Activated CD4-positive, CD25-positive, alpha-beta regulatory T cell treated with anti-CD3 and anti-CD28 coated beads, Interleukin-2, amount 50 U/mL, for 16 hours (primary cell): Measurements from ENCODE around the gene PPP2R5C.

Experiments
- DNase-seq: peaks from one replicate; pipeline ENCODE4 v3.0.0-alpha.2; 2020; ENCODE audit warnings: low read depth, low spot score

Gene PPP2R5C

DNA sequence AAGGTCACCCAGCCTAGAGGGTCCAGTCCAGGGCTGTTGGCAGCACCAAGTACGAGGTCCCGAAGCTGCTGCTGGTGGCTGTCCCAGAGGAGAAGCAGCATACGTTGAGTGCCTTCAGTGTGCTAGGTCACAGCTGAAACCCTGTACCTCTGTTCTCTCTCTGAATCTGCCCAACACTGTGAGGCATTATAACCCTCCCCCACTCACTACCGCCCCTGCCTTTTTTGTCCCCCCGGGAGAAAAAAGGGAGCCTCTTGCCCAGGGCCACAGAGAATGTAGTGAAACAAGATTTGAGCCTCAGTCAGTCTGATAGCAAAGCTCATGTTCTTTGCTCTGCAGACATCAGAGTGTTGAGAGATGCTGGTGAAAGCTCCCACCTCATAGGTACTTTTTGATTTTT is 53.4 kb downstream of the PPP2R5C start:
- DNase-seq: no peak

GRCh38 chr14:101815994-101816393 is 54.5 kb downstream of the PPP2R5C start:
- DNase-seq: no peak

DNA sequence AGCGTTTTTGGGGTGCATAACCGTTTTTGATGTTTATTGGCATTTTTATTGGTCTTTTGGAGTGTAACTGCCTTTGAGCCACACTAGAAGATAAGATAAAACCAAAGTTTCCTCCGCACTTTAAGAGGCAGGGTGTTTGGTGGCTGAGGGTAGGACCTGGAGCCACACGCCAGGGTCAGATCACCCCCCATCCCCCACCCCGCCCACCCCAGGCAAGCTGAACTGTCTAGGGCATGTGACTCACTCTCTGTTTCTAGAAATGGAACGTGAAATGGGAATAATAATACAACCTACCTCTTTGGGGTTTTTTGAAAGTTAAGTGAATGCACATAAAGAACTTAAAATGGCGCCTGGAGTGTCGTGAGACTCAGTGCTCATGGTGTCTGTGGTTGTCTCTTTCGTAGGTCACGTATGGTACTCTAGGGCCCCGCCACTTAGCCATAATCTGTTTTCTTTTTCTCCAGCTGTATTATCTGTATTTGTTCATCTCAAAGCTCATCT is 56.0 kb downstream of the PPP2R5C start:
- no peak for DNase-seq

DNA sequence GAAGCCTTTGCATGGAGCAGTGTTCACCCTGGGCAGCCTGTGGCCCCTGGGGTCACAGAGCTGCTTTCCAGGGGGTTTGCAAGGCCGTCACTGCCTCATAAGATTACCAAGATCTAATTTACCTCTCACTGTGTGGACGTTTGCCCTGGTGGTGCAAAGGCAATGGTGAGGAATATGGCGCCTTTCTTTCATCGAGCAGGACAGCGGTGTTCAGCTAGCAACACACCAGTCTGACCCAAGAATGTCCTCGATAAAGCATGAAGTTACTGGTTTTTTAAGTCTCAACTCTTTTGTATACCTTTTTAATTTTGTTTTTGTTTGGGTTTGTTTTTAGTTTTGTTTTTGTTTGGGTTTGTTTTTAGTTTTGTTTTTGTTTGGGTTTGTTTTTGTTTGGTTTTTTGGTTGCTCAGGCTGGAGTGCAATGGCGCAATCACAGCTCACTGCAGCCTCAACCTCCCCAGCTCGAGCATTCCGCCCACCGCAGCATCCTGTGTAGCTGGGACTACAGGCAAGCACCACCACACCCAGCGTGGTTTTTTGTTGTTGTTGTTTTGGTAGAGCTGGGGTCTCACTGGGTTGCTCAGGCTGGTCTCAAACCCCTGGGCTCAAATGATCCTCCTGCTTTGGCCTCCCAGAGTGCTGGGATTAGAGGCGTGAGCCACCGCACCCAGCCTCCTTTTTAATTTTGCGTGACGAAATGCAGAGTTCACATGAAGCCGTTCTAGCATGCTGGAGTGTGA is 57.9 kb downstream of the PPP2R5C start:
- DNase-seq: peak; percentile 47

- DNase-seq: no peak
Observed at GRCh38 chr14:101820283-101820798, 58.8 kb downstream of the PPP2R5C start.

- no peak for DNase-seq
Observed at GRCh38 chr14:101821528-101821927, 60.0 kb downstream of the PPP2R5C start.

- DNase-seq: no peak
Observed at GRCh38 chr14:101823066-101823465, 61.6 kb downstream of the PPP2R5C start.

- peak; percentile 62 for DNase-seq
Observed at GRCh38 chr14:101823511-101824120, 62.1 kb downstream of the PPP2R5C start.

DNA sequence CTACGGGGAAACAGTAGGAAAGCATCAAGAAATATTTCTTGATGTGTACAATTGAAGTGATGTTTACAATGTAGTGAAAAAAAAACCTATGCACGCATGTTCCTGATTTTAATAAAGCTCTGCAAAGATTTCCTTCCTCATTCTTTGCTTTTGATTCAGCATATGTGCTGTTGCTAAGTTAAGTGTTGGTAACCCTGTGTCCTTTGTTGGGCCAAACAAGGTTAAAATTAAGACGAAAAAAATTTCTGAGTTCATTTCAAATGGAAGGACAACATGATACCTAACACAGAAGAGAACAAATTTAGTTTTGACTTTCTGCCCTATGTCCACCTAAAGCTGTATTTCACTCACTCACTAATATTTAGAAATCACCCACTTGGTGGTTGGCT is 62.8 kb downstream of the PPP2R5C start:
- no peak for DNase-seq

GRCh38 chr14:101825797-101826196 is 64.3 kb downstream of the PPP2R5C start:
- DNase-seq: no peak

DNA sequence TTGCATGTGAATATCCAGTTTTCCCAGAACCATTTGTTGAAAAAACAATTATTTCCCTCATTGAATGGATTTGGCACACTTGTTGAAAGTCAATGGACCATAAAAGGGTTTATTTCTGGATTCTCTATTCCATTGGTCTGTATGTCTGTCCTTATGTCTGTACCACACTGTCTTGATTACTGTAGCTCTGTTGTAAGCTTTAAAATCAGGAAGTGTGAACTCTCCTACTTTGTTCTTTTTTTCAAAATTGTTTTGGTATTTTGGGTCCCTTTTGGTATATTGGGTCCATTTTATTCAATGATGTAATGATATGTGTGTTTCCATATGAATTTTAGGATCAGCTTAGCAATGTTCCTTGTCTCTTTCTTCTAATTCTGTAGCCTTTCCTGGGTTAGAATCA is 64.8 kb downstream of the PPP2R5C start:
- DNase-seq: no peak

DNA sequence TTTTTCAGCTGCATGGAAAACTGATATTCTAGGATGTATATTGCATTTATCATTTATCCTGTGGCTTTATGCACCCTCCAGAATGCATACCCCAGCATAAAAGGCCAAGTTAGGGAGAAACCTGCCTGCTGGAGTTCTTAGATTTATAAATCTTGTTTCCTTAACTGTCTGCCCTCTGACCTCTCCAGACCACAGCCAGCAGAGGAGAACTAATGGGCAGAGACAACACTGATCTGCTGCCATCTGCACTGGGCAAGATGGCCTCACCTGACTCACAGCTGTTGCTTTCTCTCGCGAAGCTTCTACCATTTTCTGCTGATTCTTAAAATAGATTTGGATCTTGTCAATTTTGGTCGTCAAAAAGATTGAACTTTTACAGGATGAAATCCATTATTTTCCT is 65.8 kb downstream of the PPP2R5C start:
- DNase-seq: no peak

GRCh38 chr14:101828046-101828445 is 66.5 kb downstream of the PPP2R5C start:
- no peak for DNase-seq

DNA sequence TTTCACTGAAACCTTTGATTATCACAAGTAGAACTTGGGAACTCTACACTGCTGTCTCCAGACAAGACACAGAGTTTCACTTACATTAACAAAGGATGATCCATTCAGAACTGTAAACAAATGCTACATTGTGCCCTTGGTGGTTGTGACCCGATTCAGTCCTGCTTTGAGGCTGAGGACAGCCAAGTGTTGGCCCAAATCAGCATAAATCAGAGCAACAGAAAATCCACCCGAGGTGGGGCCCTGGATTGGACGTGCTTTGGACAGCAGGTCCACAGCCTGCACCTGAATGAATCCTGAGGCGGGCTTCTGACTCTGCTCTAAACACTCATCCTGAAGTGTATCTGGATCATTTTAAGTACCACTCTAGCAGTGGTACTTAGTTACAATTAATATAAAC is 68.8 kb downstream of the PPP2R5C start:
- no peak for DNase-seq

DNA sequence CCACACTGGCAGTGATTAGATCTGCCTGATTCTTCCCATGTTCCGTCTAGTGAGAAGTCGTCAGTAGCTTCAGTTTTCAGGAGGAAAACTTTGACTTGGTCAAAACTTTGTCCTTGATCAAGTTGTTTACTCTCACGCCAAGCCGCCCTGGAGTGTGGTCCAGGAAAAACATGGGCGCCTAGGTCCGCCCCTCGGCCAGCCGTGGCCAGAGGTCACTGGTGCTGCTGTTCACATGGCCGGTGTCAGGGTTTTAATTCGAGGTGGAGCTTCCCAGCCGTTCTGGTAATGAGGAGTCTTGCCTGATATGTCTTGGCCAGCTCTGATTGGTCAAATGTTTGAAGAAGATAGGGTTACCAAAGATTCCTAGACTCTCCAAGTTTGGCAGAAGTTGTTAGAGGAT is 71.5 kb downstream of the PPP2R5C start:
- DNase-seq: no peak

DNA sequence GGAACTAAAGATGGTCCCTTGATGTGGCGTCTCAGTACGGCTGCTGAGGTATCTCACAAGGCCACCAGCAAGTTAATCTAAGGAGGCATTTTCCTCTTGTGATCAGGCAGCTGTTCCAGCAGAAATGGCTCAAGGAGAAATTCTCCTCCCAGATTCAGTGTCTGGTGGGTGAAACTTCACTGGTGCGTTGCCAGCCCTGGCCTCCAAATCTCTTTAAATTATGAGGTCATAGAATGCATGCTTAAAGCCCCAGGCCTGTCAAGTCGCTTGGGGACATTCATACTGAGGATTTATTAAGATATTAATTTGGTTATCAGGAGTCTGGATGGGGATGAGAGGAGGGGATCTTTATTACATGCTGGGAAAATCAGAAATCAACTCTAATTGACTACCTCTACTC is 72.9 kb downstream of the PPP2R5C start:
- DNase-seq: no peak

DNA sequence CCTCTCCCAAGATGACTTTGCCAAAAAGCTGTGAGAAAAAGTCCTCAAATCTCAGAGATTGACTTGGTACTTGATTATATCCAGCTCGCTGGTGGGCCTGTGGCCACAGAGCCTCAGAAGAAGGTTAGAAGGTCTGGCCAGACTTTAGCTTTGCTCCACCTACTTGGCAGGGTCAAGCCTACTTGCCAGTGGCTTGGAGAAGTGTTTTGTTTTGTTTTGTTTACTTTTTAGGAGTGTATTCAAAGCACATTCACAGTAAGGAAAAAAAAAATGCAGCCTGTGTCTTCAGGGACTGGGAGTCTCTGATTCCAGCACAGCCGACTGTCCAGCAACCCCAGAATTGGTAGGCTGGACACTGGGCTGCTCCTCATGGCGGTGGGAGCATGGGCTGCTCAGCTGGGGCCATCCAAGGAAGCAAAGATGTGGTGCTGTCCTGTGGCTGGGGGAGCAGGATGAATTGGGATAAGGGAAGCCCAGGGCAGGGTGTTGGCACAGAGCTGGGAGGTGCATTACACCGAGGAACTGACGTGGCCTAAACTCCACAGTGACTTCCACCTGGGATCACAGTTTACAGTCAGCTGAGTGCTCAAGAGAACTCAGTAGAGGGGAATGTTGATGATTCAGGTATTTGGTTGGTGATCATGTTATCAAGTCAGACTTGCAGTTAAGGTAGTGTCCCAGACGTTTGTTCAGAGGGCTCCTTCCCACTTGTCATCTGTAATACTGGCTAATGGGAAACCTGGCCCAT is 73.5 kb downstream of the PPP2R5C start:
- DNase-seq: no peak

DNA sequence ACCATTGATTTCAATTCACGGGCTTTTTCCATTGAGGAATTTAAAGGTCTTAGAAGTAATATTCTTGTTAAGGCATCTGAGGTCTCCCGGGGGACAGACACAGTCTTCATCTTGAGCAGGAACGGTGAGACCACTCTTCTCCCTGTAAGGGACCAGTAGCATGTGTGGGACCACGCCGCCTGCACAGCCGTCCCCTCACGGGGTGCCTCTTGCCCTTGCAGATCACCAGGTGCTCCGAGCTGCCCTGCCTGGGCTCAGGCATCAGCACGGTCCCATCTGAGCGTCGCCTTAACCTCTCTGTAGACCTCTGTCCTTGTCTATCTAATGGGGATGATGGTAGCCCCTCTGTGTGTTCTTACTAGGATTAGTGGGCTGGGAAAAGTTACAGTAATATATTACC is 74.1 kb downstream of the PPP2R5C start:
- no peak for DNase-seq

- DNase-seq: no peak
Observed at GRCh38 chr14:101836135-101836534, 74.6 kb downstream of the PPP2R5C start.

GRCh38 chr14:101838476-101838875 is 77.0 kb downstream of the PPP2R5C start:
- no peak for DNase-seq

GRCh38 chr14:101839236-101839635 is 77.7 kb downstream of the PPP2R5C start:
- DNase-seq: no peak

GRCh38 chr14:101839661-101840060 is 78.2 kb downstream of the PPP2R5C start:
- no peak for DNase-seq
